HFFc6 (cell line): Measurements from ENCODE around the gene PSMD1. TPM values are rescaled to one million over a fixed set of nuclear protein-coding genes. Genes with fewer than 3 reads are reported as not detected.
"Not testable (repeated sequence)": the region's sequence is repeated elsewhere in the genome, so short reads cannot be mapped to it uniquely, and the experiment has no call there.

Experiments used
- DNase-seq: peaks from one replicate; pipeline ENCODE4 v3.0.0-alpha.2; 2018
- H3K27ac Mint-ChIP-seq: 2 replicates; pipeline ENCODE4 v1.8.0; 2020; ENCODE audit warnings: mild to moderate bottlenecking, mixed read lengths
- H3K27me3 Mint-ChIP-seq: 2 replicates; pipeline ENCODE4 v1.8.0; 2021; ENCODE audit warnings: mild to moderate bottlenecking, moderate library complexity, mixed read lengths; ENCODE audit not compliant: insufficient read depth
- H3K36me3 Mint-ChIP-seq: 2 replicates; pipeline ENCODE4 v1.8.0; 2021; ENCODE audit warnings: low read depth, mixed read lengths
- H3K4me1 Mint-ChIP-seq: 2 replicates; pipeline ENCODE4 v1.8.0; 2020; ENCODE audit warnings: low read depth, mixed read lengths
- H3K4me3 Mint-ChIP-seq: 2 replicates; pipeline ENCODE4 v1.8.0; 2020; ENCODE audit warnings: mild to moderate bottlenecking, moderate library complexity, mixed read lengths
- H3K9me3 Mint-ChIP-seq: 2 replicates; pipeline ENCODE4 v1.8.0; 2020; ENCODE audit warnings: mild to moderate bottlenecking, mixed read lengths
- CTCF ChIP-seq: fragments of 200-600 bp; sonication (generic); IDR thresholded peaks from 2 replicates; pipeline ENCODE4 v1.5.0; 2021; ENCODE audit warnings: antibody characterized with exemption, mild to moderate bottlenecking
- total RNA-seq, 6 experiments: library from RNA; stranded (reverse); fragmentation: NEBNext Ultra II Directional; extraction: Animal tissue kit (Norgen Biotek cat#: 25700); gene quantifications; 2 replicates in 1 of 6; 3 replicates in 5 of 6; pipeline ENCODE4 v1.2.3, GENCODE V29; 2021

The PSMD1 gene
- total RNA-seq, 6 experiments from 2014 or later, result 139 to 200 (median 167) TPM

DNA sequence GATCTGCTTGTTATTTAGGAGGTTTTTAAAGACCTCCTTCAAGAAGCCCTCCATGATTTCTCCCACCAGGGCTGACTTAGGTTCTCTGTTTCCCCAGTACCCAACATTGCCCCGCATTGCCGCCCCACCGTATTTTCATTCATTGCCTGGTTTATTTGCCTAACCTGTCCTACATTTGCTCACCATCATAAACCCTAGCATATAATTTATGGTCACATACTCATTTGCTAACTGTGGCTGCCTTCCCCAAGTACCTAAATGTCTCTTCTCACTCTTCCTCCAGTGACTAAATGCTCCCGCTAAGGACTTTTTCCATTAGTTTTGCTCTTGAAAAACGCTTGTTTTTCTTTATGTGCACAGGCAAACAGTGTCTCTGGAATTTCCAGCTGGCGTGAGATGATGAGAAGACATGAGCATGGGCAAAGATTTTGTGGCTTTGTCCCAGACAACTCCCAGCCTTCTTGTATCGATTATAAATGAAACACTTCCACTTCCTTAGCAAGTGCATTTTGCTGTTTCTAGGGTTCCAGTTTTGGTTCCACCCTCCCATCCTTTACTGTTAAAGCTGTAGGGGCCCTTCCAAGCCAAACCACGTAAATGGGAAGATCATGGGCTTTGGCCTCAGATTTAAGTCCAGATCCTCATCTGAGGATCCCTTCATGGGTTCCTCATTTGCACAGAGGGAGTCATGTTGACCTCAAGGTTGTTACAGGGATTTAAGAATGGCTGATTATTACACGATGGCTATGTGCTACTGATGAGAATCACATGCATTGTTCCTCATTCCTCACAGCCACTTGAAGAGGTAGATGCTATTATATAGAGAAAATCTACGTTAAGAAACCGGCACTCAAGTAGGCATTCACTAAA is 120.7 kb downstream of the PSMD1 start:
- DNase-seq, result no peak
- H3K27ac Mint-ChIP-seq, result no peak overlapping the region
- peaks cover 1% of the 10 kb centered on the region; the same call in 1 of the 2 replicates for H3K27me3 Mint-ChIP-seq
- no peak overlapping the region for H3K4me3 Mint-ChIP-seq
- no peaks in the 10 kb centered on the region for H3K9me3 Mint-ChIP-seq
- peaks cover 37% of the 10 kb centered on the region for H3K36me3 Mint-ChIP-seq
- no peak for TF ChIP-seq CTCF
- peaks cover 35% of the 10 kb centered on the region for H3K4me1 Mint-ChIP-seq

DNA sequence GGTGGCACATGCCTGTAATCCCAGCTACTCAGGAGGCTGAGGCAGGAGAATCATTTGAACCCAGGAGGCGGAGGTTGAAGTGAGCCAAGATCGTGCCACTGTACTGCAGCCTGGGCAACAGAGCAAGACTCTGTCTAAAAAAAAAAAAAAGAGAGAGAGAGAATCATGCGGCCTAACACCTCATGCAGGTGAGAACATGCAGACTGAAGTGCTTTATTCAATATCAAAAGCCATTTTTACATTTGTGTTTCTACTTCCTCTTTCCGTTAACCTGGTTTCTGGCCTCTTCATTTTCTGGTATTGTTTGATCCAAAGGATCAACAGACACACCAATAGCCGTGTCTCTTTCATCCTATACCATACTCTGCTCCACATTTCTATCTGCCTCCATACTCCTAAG is 122.1 kb downstream of the PSMD1 start:
- not testable (repeated sequence) for H3K27me3 Mint-ChIP-seq, H3K4me3 Mint-ChIP-seq, H3K9me3 Mint-ChIP-seq, H3K27ac Mint-ChIP-seq, DNase-seq
- peaks cover 40% of the 10 kb centered on the region for H3K36me3 Mint-ChIP-seq
- H3K4me1 Mint-ChIP-seq, result peaks cover 41% of the 10 kb centered on the region

GRCh38 chr2:231181860-231182512 is 125.3 kb downstream of the PSMD1 start:
- H3K9me3 Mint-ChIP-seq, result no peaks in the 10 kb centered on the region
- DNase-seq, result peak; percentile 62
- peaks cover 41% of the 10 kb centered on the region for H3K4me1 Mint-ChIP-seq
- peak overlapping the region; percentile 34; the same call in 1 of the 2 replicates for H3K4me3 Mint-ChIP-seq
- H3K36me3 Mint-ChIP-seq, result peaks cover 19% of the 10 kb centered on the region
- peak overlapping the region; percentile 64 for H3K27ac Mint-ChIP-seq
- peak; percentile 13; the same call in 1 of the 2 replicates for TF ChIP-seq CTCF
- no peaks in the 10 kb centered on the region; the same call in 1 of the 2 replicates for H3K27me3 Mint-ChIP-seq

GRCh38 chr2:231182513-231182899 is 125.8 kb downstream of the PSMD1 start:
- peak; percentile 28; the same call in 1 of the 2 replicates for TF ChIP-seq CTCF
- Mint-ChIP-seq H3K36me3 (peaks cover 14% of the 10 kb centered on the region), H3K4me3 (no peak overlapping the region), H3K4me1 (peaks cover 44% of the 10 kb centered on the region), H3K9me3 (no peaks in the 10 kb centered on the region), H3K27me3 (no peaks in the 10 kb centered on the region; the same call in 1 of the 2 replicates), H3K27ac (no peak overlapping the region; the same call in 1 of the 2 replicates)
- no peak for DNase-seq

- Mint-ChIP-seq H3K4me3 (no peak overlapping the region; the same call in 1 of the 2 replicates), H3K27me3 (no peaks in the 10 kb centered on the region; the same call in 1 of the 2 replicates), H3K4me1 (peaks cover 49% of the 10 kb centered on the region), H3K9me3 (no peaks in the 10 kb centered on the region), H3K27ac (no peak overlapping the region), H3K36me3 (peaks cover 10% of the 10 kb centered on the region; the same call in 1 of the 2 replicates)
- no peak for TF ChIP-seq CTCF
- no peak for DNase-seq
These were observed 127.2 kb downstream of the PSMD1 start for GRCh38 chr2:231183851-231184250.
